ENCODE data around the gene SLC6A2. TPM values are rescaled to one million over a fixed set of nuclear protein-coding genes. Genes with fewer than 3 reads are reported as not detected.
A peak's percentile ranks its signal among the peaks of the same experiment; 100 is the strongest.

The SLC6A2 gene
- total RNA-seq, 1 experiment from 2014 or later: not detected

DNA sequence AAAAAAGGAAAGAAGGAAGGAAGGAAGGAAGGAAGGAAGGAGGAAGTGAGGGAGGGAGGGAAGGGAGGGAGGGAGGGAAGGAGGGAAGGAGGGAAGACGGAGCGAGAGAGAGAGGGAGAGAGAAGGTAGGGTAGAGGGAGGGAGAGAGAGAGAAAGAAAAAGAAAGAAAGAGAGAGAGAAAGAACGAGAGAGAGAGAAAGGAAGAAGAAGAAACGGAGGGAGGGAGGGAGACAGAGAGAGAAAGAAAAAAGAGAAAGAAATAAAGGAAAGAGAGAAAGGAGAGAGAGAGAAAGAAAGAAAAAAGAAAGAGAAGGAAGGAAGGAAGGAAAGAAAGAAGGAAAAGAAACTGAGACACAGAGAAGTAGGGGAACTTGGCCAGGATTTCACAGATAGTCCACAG, 8.4 kb upstream of the SLC6A2 start:
- DNase-seq (ENCODE audit: low spot score): no peak

DNA sequence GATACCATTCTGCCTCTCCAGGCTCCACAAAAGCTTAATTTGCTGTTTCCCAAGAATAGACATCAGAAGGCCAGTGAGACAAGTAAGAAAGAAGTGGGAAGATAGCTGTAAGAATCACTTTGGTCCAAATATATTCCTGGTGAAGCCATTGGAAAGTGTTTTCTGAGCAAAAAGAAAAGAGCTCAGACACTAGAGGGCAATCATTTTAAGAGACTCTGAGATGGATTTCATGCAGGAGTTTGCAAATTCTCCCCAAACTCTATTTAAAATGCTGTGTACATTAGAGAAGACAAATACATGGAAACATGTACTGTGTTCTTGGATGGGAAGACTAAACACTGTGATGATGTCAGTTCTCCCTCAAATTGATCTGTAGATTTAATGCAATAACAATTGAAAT, 8.0 kb upstream of the SLC6A2 start:
- DNase-seq (ENCODE audit: low spot score): no peak

DNA sequence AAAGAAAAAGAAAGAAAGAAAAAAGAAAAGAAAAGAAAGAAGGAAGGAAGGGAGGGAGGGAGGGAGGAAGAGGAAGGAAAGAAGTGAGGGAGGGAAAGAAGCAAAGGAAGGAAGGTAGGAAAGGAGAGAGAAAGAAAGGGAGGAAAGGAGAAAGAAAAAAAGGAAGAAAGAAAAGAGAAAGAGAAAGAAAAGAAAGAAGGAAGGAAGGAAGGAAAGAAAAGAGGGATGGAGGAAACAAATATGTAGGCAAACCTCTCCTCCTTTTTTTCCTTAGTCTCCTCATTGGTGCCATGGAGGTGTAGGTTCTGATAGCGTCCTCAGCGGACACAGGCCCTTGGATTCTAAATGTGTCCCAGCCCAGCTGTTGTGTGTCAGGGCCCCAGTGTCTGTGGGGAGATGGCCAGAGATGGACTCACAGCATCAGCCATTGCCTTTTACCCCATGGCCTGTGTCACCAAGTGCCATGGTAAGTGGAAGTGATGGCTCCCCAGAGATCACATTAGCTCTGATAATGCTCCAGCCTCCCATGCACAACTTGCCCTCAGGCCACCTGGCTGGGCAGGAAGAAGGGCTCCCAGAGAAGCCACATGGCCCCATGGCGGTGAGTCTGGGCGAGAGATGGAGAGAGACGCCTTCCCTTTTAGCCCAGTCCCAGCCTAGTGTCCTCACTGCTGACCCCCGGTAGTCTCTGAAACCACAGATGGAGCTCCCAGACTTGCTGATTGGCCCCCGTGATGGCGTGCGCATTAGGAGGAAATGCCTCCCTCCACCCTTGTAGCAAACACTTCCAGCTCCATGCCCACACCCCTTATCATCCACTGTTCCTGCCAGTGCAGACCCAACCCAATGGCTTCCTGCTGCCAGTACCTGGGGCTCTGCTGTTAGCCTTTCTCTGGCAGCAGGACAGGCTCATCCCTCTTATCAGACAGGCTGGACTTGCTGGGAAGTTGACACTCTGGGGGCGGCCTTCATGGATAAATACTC, 3.7 kb upstream of the SLC6A2 start:
- no peak for DNase-seq (ENCODE audit: low spot score)

DNA sequence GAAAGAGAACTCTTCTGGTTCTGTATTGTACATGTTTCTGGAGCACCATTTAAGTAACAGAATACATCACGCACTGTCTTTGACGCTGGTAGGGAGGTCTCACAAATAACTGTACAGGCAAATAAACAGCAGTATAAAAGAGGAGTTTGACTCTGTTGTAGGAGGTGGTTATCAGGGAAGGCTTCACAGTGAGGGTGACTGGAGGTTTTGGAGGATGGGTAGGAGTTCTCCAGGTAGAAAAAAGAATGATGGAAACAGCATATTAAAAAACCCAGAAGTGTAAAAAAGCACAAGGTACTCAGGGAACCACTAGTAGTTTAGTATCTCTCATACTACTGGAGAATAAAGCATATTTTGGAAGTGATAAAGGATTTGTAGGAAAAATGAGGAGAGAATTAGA, 2.7 kb upstream of the SLC6A2 start:
- DNase-seq (ENCODE audit: low spot score): no peak

DNA sequence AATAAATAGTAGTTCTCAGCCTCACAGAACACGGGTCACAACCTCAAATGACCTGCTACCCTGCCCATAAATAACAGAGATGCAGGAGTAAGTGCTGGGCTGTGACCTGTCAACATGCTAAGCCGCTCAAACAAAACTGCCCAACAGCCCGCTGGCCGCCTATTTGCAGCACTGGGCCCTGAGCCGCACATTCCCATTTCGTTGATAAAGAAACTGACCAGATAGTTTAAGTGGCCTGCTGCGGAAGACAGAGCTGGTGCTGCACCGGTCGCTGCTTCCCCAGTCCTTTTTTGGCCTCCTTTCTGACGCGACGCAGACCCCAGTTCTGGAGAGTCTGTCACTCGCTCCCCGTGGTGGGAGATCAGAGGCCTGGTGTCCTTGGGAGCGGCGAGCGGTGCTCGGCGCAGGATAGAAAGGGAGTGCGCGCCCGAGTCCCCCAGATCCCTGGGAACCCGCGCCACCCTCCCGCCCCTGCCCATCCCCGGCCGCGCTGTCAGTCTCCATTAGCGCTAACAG, 349 bp upstream of the SLC6A2 start:
- no peak for DNase-seq (ENCODE audit: low spot score)

DNA sequence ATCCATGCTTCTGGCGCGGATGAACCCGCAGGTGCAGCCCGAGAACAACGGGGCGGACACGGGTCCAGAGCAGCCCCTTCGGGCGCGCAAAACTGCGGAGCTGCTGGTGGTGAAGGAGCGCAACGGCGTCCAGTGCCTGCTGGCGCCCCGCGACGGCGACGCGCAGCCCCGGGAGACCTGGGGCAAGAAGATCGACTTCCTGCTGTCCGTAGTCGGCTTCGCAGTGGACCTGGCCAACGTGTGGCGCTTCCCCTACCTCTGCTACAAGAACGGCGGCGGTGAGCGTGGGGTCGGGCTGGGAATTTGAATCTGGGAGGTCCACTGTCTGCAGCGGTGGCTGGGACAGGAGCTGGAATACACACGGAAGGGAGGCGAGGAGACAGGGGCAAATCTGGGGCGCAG, 904 bp downstream of the SLC6A2 start:
- no peak for DNase-seq (ENCODE audit: low spot score)

DNA sequence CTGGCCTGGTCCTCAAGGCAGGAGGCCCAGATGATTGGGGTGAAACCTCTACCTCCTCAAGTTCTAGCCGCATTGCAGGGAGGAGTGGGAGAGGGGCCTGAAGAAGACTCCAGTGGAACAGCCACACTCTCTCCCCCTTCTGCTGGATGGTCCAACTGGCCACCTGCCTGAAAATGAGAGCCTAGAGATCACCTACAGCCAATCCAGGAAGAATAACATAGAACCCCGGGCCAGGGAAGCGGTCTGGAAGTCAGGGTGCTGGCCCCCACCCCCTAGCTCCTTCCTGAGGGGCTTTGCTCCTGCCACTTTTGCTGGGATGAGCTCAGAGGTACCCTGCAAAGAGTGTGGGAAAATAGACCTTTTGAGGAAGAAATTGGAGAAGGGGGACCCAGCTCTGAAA, 1.8 kb downstream of the SLC6A2 start:
- no peak for DNase-seq (ENCODE audit: low spot score)

DNA sequence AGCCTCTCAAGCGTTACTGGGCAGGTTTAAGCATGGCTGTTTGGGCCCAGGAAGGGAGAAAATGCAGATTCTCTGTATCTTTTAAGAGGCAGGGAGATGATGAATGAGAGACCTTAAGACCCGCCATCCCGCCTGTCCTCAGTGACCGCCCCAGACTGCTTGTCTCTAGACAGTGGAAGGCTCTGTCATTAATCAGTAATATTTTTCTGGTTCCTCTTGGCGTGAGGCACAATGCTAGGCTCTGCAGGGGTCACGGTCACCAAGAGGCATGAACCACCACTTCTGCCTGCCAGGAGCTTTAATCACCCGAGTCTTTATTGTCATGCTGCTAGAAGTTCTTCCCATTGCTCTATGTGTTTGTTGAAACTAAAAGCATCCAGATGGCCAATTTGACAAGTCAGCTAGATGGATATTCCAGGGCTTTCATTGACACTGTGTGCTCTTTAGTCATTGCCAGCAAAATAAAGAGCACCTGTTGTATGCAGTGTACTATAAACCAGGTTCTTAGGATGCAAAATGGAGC, 3.2 kb downstream of the SLC6A2 start:
- DNase-seq (ENCODE audit: low spot score): no peak

DNA sequence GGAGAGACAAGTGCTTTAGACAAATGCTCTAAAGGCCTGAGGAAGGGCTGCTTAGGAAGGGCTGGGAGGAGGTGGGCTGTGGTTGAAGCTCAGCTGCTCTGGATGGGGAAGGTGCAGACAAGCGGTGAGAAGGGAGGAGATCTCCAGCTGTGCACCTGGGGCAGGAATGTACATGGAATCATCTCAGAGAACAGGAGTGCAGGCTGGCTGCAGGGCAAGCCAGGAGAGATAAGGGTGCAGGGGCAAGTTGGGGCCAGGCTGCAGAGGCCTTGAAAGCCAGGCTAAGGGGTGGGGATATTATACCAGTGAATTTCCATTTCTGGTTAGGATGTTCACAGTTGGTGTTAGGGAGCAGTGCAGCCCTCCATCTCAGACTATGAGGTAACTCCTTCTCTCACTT, 4.2 kb downstream of the SLC6A2 start:
- no peak for DNase-seq (ENCODE audit: low spot score)

DNA sequence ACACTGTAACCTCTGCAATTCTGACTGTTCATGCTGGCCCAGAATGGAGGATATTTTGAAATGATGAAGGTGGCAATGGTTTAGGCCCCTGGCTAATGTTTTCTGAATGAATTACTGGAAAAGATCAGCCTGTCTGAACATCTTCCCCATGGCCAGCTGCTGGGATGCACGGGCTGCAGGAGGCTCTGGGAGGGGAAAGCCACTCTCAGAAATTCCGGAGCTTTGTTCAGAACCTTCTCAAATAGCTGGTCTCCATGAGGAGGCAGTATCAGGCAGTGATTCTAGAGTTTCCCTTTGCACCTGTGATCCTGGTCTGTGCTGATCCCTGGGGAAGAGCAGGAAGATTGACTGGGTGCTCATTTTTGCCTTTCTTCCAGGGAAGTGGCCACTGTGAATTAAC, 5.0 kb downstream of the SLC6A2 start:
- DNase-seq (ENCODE audit: low spot score): no peak

DNA sequence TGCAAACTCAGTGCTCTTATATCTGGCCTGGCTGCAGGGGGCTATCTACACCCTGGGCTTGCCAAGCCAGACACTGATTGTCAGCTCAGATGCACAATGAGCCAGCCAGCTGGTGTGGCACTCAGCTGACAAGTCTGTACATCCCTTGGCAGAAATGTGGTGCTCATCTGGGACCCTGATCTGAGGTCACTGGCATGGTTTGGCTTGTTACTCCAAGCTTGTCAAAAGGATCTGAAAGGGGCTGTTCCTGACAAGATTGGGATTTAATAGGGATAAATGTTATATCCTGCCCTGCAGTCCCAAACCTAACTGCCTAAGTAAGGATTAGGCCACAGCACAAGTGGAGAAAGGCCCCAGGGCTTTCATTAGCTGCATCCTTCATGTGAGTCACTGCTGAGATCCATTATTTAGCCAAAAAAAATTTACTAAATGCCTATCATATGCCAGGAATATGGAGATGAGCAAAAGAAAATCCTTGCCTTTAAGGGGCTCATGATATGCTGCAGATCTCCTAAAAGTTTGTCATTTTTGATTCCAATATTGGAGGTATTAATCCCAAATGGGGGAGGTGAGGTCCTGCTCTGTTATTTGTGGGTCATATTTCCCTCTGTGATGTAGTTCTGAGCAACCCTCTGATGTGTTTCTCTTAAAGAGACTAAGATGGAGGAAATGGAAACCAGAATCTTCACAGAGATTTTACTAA, 6.3 kb downstream of the SLC6A2 start:
- no peak for DNase-seq (ENCODE audit: low spot score)

DNA sequence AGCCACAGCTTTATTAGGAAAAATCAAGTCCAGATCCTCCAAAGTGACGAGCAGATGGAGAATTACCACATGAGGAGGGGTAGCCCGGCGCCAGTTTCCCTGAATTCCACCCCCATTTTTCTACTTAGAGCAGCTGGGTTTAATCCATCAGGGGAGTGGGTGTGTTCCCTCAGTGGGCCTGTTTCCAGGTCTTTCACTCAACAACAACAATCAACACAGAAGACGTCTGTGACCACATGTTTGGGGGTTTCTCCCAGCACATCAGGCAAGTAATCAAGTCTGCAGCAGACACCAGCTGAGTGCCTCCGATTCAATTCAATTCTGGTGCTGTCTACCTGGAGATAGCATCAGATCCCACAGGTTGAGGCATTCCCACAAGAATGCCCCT, 6.8 kb downstream of the SLC6A2 start:
- DNase-seq (ENCODE audit: low spot score): no peak

DNA sequence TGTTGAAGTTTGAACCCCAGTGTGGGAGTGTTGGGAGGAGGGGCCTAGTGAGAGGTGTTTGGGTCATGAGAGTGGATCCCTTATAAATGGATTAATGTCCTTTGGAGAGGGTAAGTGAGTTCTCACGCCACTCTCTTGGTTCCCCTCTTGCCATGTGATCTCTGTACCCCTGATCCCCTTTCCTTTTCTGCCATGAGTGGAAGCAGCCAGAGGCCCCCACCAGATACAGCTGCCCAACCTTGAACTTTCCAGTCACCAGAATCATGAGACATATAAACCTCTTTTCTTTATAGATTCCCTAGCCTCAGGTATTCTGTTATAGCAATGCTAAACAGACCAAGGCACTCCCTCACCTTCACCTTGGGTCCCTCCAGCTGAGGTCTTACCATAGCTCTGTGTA, 7.4 kb downstream of the SLC6A2 start:
- no peak for DNase-seq (ENCODE audit: low spot score)

DNA sequence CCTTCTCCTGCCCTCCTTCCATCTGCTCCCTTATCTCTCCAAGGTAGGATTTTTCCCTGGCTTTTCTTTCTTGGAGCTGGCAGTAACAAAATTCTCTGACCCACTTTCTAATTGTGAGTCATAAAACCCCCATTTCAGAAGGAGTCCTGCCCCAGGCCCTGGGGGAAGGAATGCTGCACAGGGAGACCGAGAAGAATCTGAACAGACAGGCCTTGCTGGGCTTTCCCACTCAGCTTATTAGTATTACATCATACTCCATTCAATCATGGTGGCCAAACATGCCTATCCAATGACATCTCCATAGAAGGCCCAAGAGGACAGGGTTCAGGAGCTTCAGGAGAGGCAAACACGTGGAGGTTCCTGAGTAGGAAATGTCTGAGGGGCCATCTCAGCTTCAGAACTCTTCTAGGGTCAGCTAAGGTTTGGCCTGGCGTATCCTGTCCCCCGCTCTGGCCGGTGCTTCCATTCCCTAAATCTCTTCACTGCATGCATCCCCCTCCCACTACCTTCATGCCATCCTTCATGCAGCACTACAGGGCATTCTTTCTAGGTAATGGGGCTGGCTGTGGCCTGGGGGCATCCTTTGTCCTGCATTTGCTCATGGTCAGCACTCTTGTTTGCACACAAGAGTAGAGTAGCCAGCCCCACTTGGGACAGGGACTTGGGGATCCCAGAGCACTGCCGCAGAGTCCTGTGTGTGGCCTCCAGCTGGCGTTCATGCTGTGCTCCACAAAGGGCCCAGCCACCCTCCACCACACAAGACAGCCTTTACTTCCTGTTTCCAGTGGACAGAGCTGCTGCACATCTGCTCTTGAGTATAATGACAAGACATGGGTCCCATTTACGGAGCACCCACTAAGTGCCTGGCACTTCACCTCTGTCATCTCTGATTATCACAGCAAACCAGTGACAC, 8.2 kb downstream of the SLC6A2 start:
- DNase-seq (ENCODE audit: low spot score): no peak

DNA sequence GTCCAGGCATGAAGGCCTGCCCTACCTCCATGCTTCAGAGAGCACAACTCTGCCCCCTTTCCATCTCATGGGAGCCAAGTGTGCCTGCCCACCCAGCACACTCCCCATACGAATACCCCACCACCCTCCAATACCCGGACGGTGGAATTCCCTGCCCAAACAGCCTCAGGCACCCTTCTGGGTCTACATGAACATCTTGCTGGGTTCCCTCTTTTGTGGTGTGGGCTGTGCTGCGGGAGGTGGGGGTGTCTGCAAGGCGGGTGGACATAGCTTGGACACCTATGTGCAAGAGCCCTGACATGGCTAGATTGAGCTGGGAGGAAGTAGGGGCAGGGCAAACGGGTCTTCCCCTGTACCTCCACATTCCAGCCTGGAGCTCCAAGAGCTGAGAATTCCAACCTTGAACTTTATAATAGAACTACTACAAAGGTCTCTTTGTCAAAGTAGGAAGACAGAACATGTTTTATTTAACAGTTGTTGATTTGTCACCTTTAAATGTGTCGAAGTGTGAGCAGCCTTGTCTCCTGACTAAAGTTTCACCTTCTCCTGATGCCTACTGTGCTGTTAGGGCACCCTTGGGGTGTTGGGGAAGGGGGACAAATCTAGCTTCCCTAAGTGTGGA, 9.1 kb downstream of the SLC6A2 start:
- DNase-seq (ENCODE audit: low spot score): no peak

DNA sequence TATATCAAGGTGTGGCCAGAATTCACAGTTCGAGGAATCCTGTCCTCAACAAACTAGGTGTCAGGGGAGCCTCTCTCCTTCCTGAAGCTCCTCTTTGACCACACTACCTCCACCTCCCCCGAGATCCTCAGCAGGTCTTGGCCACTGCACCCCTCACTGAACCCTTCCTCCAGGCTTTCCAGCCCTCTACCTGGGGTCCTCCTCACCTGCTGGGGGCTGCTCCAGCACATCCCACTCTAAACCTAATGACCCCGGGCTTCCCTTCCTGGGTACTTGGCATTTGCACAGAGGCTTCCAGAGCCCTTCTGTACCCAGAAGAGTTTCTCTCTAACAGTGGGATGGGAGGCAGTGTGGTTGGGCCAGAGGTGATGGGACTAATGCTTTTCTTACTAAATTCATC, 9.7 kb downstream of the SLC6A2 start:
- no peak for DNase-seq (ENCODE audit: low spot score)

DNA sequence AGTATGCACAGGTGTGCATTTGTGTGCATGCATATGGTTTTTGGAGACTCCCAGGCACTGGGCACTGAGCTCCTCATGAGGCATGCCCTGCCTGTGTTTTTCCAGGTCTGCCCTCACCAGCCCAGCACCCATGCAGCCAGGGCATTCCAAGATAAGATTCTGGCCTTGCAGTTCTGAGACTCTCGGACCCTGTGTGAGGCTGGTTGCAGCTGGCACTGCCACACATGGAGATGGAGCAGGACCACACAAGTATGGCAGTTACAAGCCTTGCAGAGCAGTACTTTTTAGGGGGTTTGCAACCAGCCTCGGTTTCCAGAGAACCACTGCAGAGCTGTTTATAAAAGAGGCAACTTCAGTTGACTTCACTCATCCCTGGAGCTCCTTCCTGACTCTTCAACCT, 10.2 kb downstream of the SLC6A2 start:
- no peak for DNase-seq (ENCODE audit: low spot score)

DNA sequence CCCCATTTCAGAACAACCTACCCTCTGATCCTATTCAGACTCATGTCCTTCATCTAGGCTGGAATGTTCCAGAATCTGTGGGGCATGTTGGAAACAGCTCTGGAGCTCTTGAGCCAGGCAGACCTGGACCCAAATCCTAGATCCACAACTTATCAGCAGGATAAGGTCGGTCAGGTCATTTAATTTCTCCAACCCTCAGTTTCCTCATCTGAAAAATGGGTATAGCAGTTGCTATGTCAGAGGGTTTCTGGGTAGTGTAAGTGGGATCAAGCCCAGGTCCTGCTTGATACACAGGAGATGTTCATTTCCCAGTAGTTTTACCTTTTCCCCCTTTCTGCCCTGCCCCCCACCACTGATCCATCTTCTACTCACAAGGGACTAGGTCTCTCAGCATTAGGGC, 12.0 kb downstream of the SLC6A2 start:
- DNase-seq (ENCODE audit: low spot score): no peak

DNA sequence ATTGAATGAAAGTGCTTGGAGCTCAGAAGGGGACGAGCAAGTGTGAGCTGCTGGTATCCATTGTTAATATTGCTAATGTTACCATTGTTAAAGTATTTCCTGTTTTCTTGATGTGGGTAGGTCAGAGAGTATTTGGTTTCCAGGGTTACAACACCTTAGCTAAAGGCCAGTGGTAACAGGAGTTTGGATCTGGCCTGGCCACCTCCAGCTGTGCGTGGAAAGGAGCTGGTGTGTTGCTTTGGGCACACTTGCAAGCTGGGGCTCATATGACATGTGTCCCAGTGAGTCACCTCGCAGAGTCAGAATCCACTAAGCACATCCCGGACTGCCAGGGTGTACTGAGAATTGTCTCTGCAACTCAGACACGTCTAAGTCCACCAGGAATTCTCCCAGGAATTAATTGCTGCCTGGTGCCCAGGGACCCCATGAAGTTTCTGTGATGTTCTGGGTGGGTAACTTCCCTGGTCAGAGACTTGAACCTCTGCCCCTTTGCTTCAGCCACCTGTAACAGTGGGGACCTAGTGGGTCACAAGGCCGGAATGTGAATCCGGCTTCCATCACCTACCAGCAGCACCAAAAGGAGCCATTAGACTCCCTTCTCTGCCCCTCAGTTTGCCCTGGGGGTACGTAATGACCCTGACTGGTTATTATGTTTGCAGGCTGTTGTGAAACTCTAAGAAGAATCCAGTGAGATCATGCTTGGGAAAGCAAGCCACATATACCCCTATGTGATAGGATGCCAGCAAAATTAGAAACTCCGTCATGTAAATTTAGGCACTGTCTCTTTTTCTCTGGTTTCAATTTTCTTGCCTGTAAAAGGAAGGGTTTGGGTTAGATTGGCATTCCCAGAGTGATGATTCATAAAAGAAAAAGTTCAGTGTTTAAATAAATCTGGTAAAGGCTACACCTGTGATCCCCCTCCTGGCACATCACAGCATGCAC, 12.8 kb downstream of the SLC6A2 start:
- DNase-seq (ENCODE audit: low spot score): peak; percentile 22
